Measurements from ENCODE around the gene PCBP1.
"Not testable (repeated sequence)": the region's sequence is repeated elsewhere in the genome, so short reads cannot be mapped to it uniquely, and the experiment has no call there.

Gene PCBP1

GRCh38 chr2:70101174-70101573 is 13.9 kb downstream of the PCBP1 start:
- DNase-seq = no peak

- not testable (repeated sequence) for DNase-seq
Observed at GRCh38 chr2:70101686-70102085, 14.4 kb downstream of the PCBP1 start.

- DNase-seq = not testable (repeated sequence)
Observed at GRCh38 chr2:70102323-70102905, 15.1 kb downstream of the PCBP1 start.

- DNase-seq = no peak
Observed at GRCh38 chr2:70103531-70104061, 16.3 kb downstream of the PCBP1 start.

GRCh38 chr2:70104231-70105111 is 17.2 kb downstream of the PCBP1 start:
- peak; percentile 46 for DNase-seq

GRCh38 chr2:70106138-70106537 is 18.9 kb downstream of the PCBP1 start:
- not testable (repeated sequence) for DNase-seq

GRCh38 chr2:70110397-70110796 is 23.1 kb downstream of the PCBP1 start:
- not testable (repeated sequence) for DNase-seq

- peak; percentile 72 for DNase-seq
Observed at GRCh38 chr2:70111752-70112591, 24.7 kb downstream of the PCBP1 start.

- DNase-seq = no peak
Observed at GRCh38 chr2:70113359-70114070, 26.2 kb downstream of the PCBP1 start.

GRCh38 chr2:70115646-70116442 is 28.6 kb downstream of the PCBP1 start:
- DNase-seq = no peak

GRCh38 chr2:70116936-70117552 is 29.8 kb downstream of the PCBP1 start:
- DNase-seq = no peak

- no peak for DNase-seq
Observed at GRCh38 chr2:70118798-70119454, 31.6 kb downstream of the PCBP1 start.

GRCh38 chr2:70121627-70122372 is 34.5 kb downstream of the PCBP1 start:
- DNase-seq = no peak

- no peak for DNase-seq
Observed at GRCh38 chr2:70122470-70122869, 35.2 kb downstream of the PCBP1 start.

- DNase-seq = peak; percentile 48
Observed at GRCh38 chr2:70123051-70123828, 36.0 kb downstream of the PCBP1 start.

GRCh38 chr2:70123829-70124116 is 36.5 kb downstream of the PCBP1 start:
- DNase-seq = no peak

- DNase-seq = peak; percentile 42
Observed at GRCh38 chr2:70124983-70125480, 37.8 kb downstream of the PCBP1 start.

- DNase-seq = no peak
Observed at GRCh38 chr2:70125498-70125898, 38.2 kb downstream of the PCBP1 start.

GRCh38 chr2:70126413-70126812 is 39.1 kb downstream of the PCBP1 start:
- DNase-seq = no peak

Data from EL (cell line).